GM12864 (cell line): Measurements from ENCODE around the gene CECR2.

Source experiments
- DNase-seq: peaks from one replicate; pipeline ENCODE4 v3.0.0-alpha.2; 2011; ENCODE audit warnings: low read depth
- H3K4me3 ChIP-seq: 2 replicates; pipeline ENCODE4 v1.5.1; 2011; ENCODE audit warnings: mild to moderate bottlenecking, low read depth, low read length, control low read depth
- CTCF ChIP-seq: IDR thresholded peaks from 2 replicates; pipeline ENCODE4 v1.5.1; 2011; ENCODE audit warnings: low read depth, mild to moderate bottlenecking, moderate library complexity, low read length, control low read depth, inconsistent platforms; ENCODE audit errors: missing control alignments

CECR2 gene

GRCh38 chr22:17397756-17398547, 28.7 kb downstream of the CECR2 start:
- TF ChIP-seq CTCF: no peak
- H3K4me3 ChIP-seq: no peak overlapping the region
- DNase-seq: no peak

- no peak overlapping the region for H3K4me3 ChIP-seq
- TF ChIP-seq CTCF: no peak
- no peak for DNase-seq
Measured at GRCh38 chr22:17400305-17400704, 31.0 kb downstream of the CECR2 start.

DNA sequence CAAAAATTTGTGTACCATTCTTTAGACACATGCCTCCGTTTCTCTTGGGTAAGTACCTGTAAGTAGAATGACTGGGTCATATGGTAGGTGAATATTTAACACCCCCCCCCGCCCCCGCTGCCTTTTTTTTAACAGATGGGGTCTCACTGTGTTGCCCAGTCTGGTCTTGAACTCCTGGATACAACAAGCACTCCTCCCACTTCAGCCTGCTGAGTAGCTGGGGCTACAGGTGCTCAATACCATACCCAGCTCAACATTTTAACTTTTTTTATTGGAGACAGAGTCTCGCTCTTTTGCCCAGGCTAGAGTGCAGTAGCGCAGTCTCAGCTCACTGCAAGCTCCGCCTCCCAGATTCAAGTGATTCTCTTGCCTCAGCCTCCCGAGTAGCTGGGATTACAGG, 32.5 kb downstream of the CECR2 start:
- no peak for DNase-seq
- no peak overlapping the region for H3K4me3 ChIP-seq
- no peak for TF ChIP-seq CTCF

DNA sequence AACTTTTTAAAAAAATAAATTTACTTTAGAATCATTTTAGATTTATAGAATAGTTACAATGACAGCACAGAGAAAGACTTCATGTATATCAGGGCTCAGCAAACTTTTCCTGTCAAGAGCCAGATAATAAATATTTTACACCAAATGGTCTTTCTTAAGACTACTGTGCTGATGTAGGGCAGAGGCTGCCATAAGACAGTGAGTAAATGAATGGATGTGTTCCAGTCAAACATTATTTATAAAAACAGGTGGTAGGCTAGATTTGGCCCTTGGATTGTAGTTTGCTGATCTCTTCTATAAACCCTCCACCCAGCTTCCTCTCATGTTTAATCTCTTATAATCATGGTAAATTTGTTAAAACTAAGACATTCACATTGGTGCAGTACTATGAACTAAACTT, 33.0 kb downstream of the CECR2 start:
- no peak overlapping the region for H3K4me3 ChIP-seq
- no peak for DNase-seq
- no peak for TF ChIP-seq CTCF

DNA sequence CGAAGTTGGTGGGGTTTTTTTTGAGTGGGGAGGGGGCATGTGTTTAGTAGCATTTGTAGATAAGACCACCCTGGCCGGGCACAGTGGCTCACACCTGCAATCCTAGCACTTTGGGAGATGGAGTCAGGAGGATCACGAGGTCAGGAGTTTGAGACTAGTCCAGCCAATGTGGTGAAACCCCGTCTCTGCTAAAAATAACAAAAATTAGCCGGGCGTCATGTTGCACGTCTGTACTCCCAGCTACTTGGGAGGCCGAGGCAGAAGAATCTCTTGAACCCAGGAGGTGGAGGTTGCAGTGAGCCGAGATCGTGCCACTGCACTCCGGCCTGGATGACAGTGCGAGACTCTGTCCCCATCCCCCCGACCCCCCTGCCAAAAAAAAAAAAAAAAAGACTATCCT, 34.6 kb downstream of the CECR2 start:
- no peak for TF ChIP-seq CTCF
- no peak overlapping the region for H3K4me3 ChIP-seq
- DNase-seq: no peak

- DNase-seq: no peak
- TF ChIP-seq CTCF: no peak
- no peak overlapping the region for H3K4me3 ChIP-seq
Measured at GRCh38 chr22:17407643-17408042, 38.4 kb downstream of the CECR2 start.

- no peak overlapping the region for H3K4me3 ChIP-seq
- TF ChIP-seq CTCF: no peak
- no peak for DNase-seq
Measured at GRCh38 chr22:17410576-17410975, 41.3 kb downstream of the CECR2 start.
